IPS-11a (cell line): ENCODE measurements around the gene CCNJL.
"Not testable (repeated sequence)": the region's sequence is repeated elsewhere in the genome, so short reads cannot be mapped to it uniquely, and the experiment has no call there.

Experiments used
- H3K4me3 ChIP-seq: one replicate; pipeline ENCODE4 v1.5.1; 2013; ENCODE audit warnings: low read depth, low read length, control low read depth

The CCNJL gene

GRCh38 chr5:160266044-160266443 is 46.3 kb downstream of the CCNJL start:
- H3K4me3 ChIP-seq: no peak overlapping the region

GRCh38 chr5:160263326-160263855 is 49.0 kb downstream of the CCNJL start:
- no peak overlapping the region for H3K4me3 ChIP-seq

- H3K4me3 ChIP-seq: no peak overlapping the region
These were observed 50.0 kb downstream of the CCNJL start for GRCh38 chr5:160262151-160263074.

- H3K4me3 ChIP-seq: no peak overlapping the region
These were observed 51.2 kb downstream of the CCNJL start for GRCh38 chr5:160260881-160261815.

GRCh38 chr5:160260006-160260775 is 52.2 kb downstream of the CCNJL start:
- H3K4me3 ChIP-seq: no peak overlapping the region

GRCh38 chr5:160259341-160259740 is 53.0 kb downstream of the CCNJL start:
- H3K4me3 ChIP-seq: no peak overlapping the region

GRCh38 chr5:160254706-160255105 is 57.7 kb downstream of the CCNJL start:
- no peak overlapping the region for H3K4me3 ChIP-seq

- H3K4me3 ChIP-seq: no peak overlapping the region
These were observed 58.9 kb downstream of the CCNJL start for GRCh38 chr5:160253441-160253840.

GRCh38 chr5:160252916-160253315 is 59.4 kb downstream of the CCNJL start:
- H3K4me3 ChIP-seq: no peak overlapping the region

- H3K4me3 ChIP-seq: no peak overlapping the region
These were observed 60.8 kb downstream of the CCNJL start for GRCh38 chr5:160251406-160252155.

GRCh38 chr5:160250826-160251225 is 61.5 kb downstream of the CCNJL start:
- H3K4me3 ChIP-seq: no peak overlapping the region

GRCh38 chr5:160250226-160250625 is 62.1 kb downstream of the CCNJL start:
- H3K4me3 ChIP-seq: no peak overlapping the region

GRCh38 chr5:160249570-160249969 is 62.8 kb downstream of the CCNJL start:
- H3K4me3 ChIP-seq: not testable (repeated sequence)

GRCh38 chr5:160245506-160246086 is 66.8 kb downstream of the CCNJL start:
- no peak overlapping the region for H3K4me3 ChIP-seq

- H3K4me3 ChIP-seq: no peak overlapping the region
These were observed 70.2 kb downstream of the CCNJL start for GRCh38 chr5:160242145-160242544.

GRCh38 chr5:160240350-160240749 is 72.0 kb downstream of the CCNJL start:
- no peak overlapping the region for H3K4me3 ChIP-seq

- no peak overlapping the region for H3K4me3 ChIP-seq
These were observed 74.7 kb downstream of the CCNJL start for GRCh38 chr5:160237571-160238093.

- no peak overlapping the region for H3K4me3 ChIP-seq
These were observed 76.6 kb downstream of the CCNJL start for GRCh38 chr5:160235731-160236130.

GRCh38 chr5:160233215-160233614 is 79.1 kb downstream of the CCNJL start:
- H3K4me3 ChIP-seq: no peak overlapping the region
